ENCODE data around the gene C4A.
"Not testable (repeated sequence)": the region's sequence is repeated elsewhere in the genome, so short reads cannot be mapped to it uniquely, and the experiment has no call there.

Gene C4A

DNA sequence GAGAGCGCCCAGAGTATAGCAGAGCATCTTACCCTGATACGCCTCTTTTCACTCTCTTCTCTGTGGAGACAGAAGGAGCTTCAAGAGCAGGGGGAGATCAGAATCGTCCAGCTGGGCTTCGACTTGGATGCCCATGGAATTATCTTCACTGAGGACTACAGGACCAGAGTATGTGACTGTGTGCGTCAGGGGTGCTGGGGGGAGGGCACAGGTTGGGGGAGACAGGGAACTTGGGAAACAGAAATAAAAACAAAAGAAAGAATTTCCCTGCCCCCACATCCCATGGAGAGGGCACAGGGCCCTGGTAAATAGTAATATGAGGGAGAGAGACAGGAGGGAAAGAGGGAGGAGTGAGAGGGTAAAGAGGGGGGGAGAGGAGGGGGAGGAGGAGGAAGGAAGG, 3.0 kb upstream of the C4A start:
- no peak overlapping the region for H3K27ac ChIP-seq
- no peak for DNase-seq (ENCODE audit: low read depth, low spot score)

DNA sequence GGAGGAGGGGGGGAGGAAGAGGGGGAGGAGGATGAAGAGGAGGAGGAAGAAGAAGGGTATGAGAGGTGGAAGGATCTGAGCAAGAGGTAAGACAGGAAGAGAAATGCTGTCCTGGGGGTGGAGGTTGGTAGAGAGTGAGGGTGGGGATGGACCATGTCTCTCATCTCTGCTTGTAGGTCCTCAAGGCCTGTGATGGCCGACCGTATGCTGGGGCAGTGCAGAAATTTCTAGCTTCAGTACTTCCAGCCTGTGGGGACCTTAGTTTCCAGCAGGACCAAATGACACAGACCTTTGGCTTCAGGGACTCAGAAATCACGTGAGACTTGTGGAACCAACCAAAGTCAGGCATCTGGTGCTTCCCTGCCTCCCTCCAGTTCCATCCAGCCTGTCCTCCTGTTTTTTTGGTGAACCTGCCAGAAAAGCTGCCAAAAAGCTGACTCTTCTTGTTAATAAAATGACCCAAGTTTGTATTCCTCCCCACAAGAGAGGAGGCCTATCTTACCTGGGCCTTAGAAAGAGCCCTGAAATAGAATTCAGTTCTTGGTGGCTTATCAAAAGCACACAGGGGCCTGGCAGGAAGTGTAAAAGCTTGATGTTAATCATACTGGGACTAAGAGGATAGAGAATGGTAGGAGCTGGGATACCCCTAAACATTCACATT, 2.5 kb upstream of the C4A start:
- no peak for DNase-seq (ENCODE audit: low read depth, low spot score)
- no peak overlapping the region for H3K27ac ChIP-seq

DNA sequence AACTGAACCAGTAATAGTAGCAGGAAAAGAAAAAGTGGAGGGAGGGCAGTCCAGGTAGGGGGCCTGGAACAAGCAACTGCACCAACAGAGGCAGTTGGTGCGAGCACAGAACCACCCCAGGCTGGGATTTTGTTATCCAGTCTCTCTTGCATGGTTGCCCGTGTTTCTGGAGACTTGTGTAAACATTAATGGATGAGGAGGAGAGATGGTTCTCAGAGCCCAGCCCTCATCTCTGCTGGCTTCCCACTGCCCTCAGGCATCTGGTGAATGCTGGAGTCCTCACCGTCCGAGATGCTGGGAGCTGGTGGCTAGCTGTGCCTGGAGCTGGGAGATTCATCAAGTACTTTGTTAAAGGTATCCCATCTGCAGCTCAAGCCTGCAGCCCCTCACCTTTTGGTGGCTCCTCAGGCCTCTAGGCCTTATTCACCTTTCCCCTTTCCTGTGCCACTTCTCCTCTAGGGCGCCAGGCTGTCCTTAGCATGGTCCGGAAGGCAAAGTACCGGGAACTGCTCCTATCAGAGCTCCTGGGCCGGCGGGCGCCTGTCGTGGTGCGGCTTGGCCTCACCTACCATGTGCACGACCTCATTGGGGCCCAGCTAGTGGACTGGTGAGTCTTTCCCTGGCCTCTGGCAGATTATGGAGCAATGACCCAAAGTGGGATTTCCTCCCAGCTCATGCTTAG, 1.5 kb upstream of the C4A start:
- not testable (repeated sequence) for H3K27ac ChIP-seq; DNase-seq (ENCODE audit: low read depth, low spot score)

DNA sequence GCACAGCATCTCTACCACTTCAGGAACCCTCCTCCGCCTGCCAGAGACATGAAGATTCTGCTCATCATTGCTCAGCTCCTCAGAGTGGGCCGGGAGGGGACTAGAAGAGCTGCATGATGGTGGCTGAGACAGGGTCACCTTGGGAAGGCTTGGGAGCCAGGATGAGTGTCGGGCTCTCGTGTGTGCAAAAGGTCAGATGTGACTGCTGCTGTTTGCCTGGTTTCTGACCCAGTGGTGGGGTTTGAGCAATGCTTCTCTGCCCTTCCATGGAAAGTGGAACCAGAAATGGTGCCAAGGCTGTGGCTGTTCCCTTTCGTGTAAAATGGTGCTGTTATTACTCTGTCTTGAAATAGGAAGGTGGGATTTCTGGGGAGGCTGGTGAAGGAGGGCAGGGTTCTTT, 859 bp upstream of the C4A start:
- H3K27ac ChIP-seq; DNase-seq (ENCODE audit: low read depth, low spot score): not testable (repeated sequence)

DNA sequence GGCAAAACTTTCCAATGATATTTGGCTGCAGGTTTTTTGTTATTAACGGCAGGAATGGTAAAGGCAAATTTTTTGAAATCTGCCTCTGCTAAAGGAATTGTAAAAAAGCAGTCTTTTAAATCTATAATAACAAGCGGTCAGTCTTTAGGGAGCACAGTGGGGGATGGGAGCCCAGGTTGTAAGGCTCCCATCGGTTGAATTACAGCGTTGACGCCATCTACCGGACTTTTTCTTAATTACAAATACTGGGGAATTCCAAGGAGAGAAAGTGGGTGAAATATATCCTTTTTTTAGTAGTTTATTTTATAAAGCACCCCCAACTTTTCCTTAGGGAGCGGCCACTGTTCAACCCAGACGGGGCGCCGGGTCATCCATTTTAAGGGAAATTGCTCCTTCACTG, 7.5 kb downstream of the C4A start:
- DNase-seq (ENCODE audit: low read depth, low spot score); H3K27ac ChIP-seq: not testable (repeated sequence)

GRCh38 chr6:31994421-31994820, 12.6 kb downstream of the C4A start:
- not testable (repeated sequence) for DNase-seq (ENCODE audit: low read depth, low spot score); H3K27ac ChIP-seq

DNA sequence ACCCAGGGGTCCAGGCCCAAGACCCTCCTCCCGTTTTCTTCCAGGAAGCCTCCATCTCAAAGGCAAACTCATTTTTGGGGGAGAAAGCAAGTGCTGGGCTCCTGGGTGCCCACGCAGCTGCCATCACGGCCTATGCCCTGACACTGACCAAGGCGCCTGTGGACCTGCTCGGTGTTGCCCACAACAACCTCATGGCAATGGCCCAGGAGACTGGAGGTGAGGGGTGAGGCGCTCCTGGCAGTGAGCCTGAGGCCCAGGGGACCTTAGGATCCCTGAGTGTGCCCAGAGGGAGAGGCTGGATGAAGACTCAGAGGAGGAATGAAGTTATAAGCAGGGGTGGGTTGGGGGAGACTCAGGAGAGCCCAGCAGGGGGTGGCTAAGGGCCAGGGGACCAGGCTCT, 14.5 kb downstream of the C4A start:
- H3K27ac ChIP-seq; DNase-seq (ENCODE audit: low read depth, low spot score): not testable (repeated sequence)

GRCh38 chr6:32002546-32003268, 20.9 kb downstream of the C4A start:
- H3K27ac ChIP-seq; DNase-seq (ENCODE audit: low read depth, low spot score): not testable (repeated sequence)

- not testable (repeated sequence) for DNase-seq (ENCODE audit: low read depth, low spot score); H3K27ac ChIP-seq
Observed at GRCh38 chr6:32003301-32003700, 21.4 kb downstream of the C4A start.

GRCh38 chr6:32004393-32004792, 22.5 kb downstream of the C4A start:
- DNase-seq (ENCODE audit: low read depth, low spot score); H3K27ac ChIP-seq: not testable (repeated sequence)

DNA sequence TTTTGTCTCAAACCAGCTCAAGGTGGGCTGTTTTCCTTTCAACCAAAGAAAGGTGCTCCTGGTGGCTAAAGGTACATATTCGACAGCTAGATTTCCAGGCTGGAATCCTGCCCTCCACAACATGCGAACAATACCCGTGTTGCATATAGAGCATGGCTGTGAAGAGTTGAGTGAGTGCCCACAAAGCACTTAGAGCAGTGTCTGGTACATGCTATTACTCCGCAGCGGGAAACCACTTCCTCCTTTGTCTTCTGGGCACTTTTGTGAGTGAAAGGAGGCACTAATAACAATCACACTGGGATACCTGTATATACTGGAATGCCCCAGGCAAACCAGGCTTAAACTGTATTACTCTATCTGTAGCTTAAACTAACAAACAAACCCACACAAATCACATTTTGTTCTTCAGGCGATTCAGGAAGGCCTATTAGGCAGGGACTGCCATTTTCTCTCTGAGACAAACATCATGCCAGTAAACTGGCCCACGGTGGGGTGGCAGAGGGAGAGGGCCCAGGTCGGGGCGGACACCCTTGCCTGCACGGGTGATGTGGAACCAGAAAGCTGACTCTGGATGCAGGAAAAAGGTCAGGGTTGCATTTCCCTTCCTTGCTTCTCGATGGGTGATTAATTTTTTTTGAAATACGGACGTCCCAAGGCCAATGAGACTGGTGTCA, 23.1 kb downstream of the C4A start:
- H3K27ac ChIP-seq, result not testable (repeated sequence)

DNA sequence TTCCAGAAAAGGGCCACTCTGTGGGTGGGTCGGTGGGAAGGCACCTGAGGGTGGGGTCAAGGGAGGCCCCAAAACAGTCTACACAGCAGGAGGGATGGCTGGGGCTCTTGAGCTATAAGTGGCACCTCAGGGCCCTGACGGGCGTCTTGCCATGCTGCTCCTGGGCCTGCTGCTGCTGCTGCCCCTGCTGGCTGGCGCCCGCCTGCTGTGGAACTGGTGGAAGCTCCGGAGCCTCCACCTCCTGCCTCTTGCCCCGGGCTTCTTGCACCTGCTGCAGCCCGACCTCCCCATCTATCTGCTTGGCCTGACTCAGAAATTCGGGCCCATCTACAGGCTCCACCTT, 23.7 kb downstream of the C4A start:
- not testable (repeated sequence) for DNase-seq (ENCODE audit: low read depth, low spot score)

More for the DNA sequence above, 23.1 kb downstream of the C4A start:
- not testable (repeated sequence) for DNase-seq (ENCODE audit: low read depth, low spot score)

DNA sequence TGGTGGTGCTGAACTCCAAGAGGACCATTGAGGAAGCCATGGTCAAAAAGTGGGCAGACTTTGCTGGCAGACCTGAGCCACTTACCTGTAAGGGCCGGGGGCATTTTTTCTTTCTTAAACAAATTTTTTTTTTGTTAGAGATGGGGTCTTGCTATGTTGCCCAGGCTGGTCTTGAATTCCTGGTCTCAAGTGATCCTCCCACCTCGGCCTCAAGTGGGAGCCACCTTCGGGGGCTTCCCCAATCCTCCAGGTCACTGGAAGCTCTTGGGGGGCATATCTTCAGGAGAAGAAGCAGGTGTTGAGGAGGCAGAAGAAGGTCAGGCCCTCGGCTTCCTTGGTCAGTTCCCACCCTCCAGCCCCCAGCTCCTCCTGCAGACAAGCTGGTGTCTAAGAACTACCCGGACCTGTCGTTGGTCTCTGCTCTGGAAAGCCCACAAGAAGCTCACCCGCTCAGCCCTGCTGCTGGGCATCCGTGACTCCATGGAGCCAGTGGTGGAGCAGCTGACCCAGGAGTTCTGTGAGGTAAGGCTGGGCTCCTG, 24.2 kb downstream of the C4A start:
- H3K27ac ChIP-seq; DNase-seq (ENCODE audit: low read depth, low spot score): not testable (repeated sequence)

More for the DNA sequence above, 23.7 kb downstream of the C4A start:
- not testable (repeated sequence) for H3K27ac ChIP-seq

DNA sequence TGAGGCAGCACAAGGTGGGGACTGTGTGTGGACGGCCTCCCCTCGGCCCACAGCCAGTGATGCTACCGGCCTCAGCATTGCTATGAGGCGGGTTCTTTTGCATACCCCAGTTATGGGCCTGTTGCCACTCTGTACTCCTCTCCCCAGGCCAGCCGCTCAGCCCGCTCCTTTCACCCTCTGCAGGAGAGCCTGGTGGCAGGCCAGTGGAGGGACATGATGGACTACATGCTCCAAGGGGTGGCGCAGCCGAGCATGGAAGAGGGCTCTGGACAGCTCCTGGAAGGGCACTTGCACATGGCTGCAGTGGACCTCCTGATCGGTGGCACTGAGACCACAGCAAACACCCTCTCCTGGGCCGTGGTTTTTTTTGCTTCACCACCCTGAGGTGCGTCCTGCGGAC, 25.2 kb downstream of the C4A start:
- DNase-seq (ENCODE audit: low read depth, low spot score); H3K27ac ChIP-seq: not testable (repeated sequence)

DNA sequence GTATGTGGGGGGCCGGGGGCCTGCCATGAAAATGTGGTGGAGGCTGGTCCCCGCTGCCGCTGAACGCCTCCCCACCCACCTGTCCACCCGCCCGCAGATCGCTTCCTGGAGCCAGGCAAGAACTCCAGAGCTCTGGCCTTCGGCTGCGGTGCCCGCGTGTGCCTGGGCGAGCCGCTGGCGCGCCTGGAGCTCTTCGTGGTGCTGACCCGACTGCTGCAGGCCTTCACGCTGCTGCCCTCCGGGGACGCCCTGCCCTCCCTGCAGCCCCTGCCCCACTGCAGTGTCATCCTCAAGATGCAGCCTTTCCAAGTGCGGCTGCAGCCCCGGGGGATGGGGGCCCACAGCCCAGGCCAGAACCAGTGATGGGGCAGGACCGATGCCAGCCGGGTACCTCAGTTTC, 26.2 kb downstream of the C4A start:
- not testable (repeated sequence) for DNase-seq (ENCODE audit: low read depth, low spot score); H3K27ac ChIP-seq

DNA sequence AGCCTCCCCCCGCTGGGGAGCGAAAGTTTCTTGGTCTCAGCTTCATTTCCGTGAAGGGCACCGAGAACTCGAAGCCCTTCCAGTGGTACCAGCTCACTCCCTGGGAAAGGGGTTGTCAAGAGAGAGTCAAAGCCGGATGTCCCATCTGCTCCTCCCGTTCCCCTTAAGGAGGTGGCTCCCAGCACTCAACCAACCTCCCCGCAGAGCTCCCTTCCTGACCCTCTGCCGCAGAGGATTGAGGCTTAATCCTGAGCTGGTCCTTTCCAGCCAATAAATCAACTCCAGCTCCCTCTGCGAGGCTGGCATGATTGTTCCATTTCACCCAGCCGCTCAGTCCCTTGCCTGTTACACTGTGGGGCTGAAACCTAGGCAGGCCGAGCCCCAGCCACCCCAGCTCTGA, 26.8 kb downstream of the C4A start:
- not testable (repeated sequence) for DNase-seq (ENCODE audit: low read depth, low spot score); H3K27ac ChIP-seq

DNA sequence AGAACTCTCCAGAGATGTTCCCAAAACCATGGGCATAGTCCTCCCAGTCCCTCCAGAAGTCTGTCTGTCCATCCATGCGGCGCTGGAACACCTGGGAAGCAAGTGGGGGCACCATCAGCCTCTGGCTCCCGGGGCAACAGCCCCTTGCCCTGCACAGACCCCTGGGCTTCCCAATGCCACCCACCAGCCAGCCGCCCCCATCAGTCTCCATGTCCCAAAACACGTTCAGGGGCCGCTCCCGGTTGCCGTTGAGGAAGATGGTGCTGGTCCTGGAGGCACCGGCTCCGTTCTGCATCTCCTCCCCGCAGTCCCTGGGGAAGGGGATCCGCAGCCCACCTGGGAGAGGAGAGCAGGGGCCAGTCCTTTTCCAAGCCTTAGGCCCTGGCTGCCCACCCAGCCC, 27.7 kb downstream of the C4A start:
- H3K27ac ChIP-seq; DNase-seq (ENCODE audit: low read depth, low spot score): not testable (repeated sequence)

GRCh38 chr6:32010856-32011530, 29.1 kb downstream of the C4A start:
- not testable (repeated sequence) for H3K27ac ChIP-seq; DNase-seq (ENCODE audit: low read depth, low spot score)

DNA sequence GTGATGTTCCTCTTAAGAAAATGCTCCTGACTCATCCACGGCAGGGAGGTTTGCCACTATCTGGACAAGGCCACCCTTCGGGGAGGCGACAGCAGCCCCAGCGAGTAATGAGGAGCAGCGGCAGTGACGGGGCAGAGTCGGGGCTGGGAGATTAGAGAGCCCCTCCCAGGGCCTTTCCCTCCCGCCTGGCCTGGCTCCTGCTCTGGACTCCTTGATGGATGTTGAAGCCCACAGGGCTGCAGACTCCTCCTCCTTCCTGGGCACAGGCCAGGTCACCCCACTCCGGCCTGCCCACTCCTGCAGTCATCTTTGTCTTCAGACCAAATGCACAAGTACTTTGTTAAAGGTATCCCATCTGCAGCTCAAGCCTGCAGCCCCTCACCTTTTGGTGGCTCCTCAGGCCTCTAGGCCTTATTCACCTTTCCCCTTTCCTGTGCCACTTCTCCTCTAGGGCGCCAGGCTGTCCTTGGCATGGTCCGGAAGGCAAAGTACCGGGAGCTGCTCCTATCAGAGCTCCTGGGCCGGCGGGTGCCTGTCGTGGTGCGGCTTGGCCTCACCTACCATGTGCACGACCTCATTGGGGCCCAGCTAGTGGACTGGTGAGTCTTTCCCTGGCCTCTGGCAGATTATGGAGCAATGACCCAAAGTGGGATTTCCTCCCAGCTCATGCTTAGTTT, 31.2 kb downstream of the C4A start:
- DNase-seq (ENCODE audit: low read depth, low spot score); H3K27ac ChIP-seq: not testable (repeated sequence)

Data from epithelial cell of prostate (primary cell).